ENCODE results near the gene ATP11A. TPM values are rescaled to one million over a fixed set of nuclear protein-coding genes. Genes with fewer than 3 reads are reported as not detected.

Gene ATP11A
- total RNA-seq, 2 donors from 2014 or later: 10.9 to 89.3 TPM

GRCh38 chr13:112831196-112831595 lies 141.4 kb downstream of the ATP11A start:
- Histone ChIP-seq H3K27me3 (replicated peaks; ENCODE audit: insufficient read depth) (no peaks in the 10 kb centered on the region), H3K27ac (no peak overlapping the region), H3K36me3 (no peaks in the 10 kb centered on the region), H3K9me3 (no peaks in the 10 kb centered on the region), H3K4me1 (replicated peaks) (no peaks in the 10 kb centered on the region), H3K4me3 (no peak overlapping the region)
- TF ChIP-seq POLR2A (IDR thresholded peaks at IDR 0.05) (no peak), CTCF (IDR thresholded peaks at IDR 0.05) (no peak), POLR2AphosphoS5 (IDR thresholded peaks at IDR 0.05) (no peak)
- WGBS: 95% methylated on average over 21 of the region's 21 CpGs
- no peak for DNase-seq (ENCODE audit: low spot score)
- intact Hi-C loops (cut with DNase I): no loop called here

- Histone ChIP-seq H3K27ac (no peak overlapping the region), H3K4me3 (no peak overlapping the region), H3K4me1 (replicated peaks) (no peaks in the 10 kb centered on the region), H3K27me3 (replicated peaks; ENCODE audit: insufficient read depth) (no peaks in the 10 kb centered on the region), H3K9me3 (no peaks in the 10 kb centered on the region), H3K36me3 (no peaks in the 10 kb centered on the region)
- 98% methylated on average over 13 of the region's 13 CpGs for WGBS
- intact Hi-C loops (cut with DNase I): no loop called here
- TF ChIP-seq POLR2AphosphoS5 (IDR thresholded peaks at IDR 0.05) (no peak), CTCF (IDR thresholded peaks at IDR 0.05) (no peak), POLR2A (IDR thresholded peaks at IDR 0.05) (no peak)
- no peak for DNase-seq (ENCODE audit: low spot score)
These were observed 142.0 kb downstream of the ATP11A start for GRCh38 chr13:112831801-112832200.

GRCh38 chr13:112832811-112833210 lies 143.0 kb downstream of the ATP11A start:
- H3K36me3 ChIP-seq: no peaks in the 10 kb centered on the region
- no peaks in the 10 kb centered on the region for H3K9me3 ChIP-seq
- 96% methylated on average over 23 of the region's 23 CpGs for WGBS
- DNase-seq (ENCODE audit: low spot score): no peak
- no peaks in the 10 kb centered on the region for H3K4me1 ChIP-seq (replicated peaks)
- H3K27me3 ChIP-seq (replicated peaks; ENCODE audit: insufficient read depth): no peaks in the 10 kb centered on the region
- H3K4me3 ChIP-seq: no peak overlapping the region
- TF ChIP-seq POLR2A (IDR thresholded peaks at IDR 0.05): no peak
- TF ChIP-seq CTCF (IDR thresholded peaks at IDR 0.05): no peak
- no peak for TF ChIP-seq POLR2AphosphoS5 (IDR thresholded peaks at IDR 0.05)
- H3K27ac ChIP-seq: no peak overlapping the region
- intact Hi-C loops (cut with DNase I): no loop called here

- intact Hi-C loops (cut with DNase I): no loop called here
- DNase-seq (ENCODE audit: low spot score): no peak
These were observed 143.9 kb downstream of the ATP11A start for GRCh38 chr13:112833551-112834257.

More at GRCh38 chr13:112833551-112834257, 143.9 kb downstream of the ATP11A start:
- no peaks in the 10 kb centered on the region for H3K4me1 ChIP-seq (replicated peaks)
- no peak overlapping the region for H3K4me3 ChIP-seq
- WGBS: 95% methylated on average over 25 of the region's 25 CpGs
- no peak overlapping the region for H3K27ac ChIP-seq
- H3K9me3 ChIP-seq: no peaks in the 10 kb centered on the region
- no peaks in the 10 kb centered on the region for H3K36me3 ChIP-seq
- no peaks in the 10 kb centered on the region for H3K27me3 ChIP-seq (replicated peaks; ENCODE audit: insufficient read depth)
- TF ChIP-seq POLR2AphosphoS5 (IDR thresholded peaks at IDR 0.05) (no peak), CTCF (IDR thresholded peaks at IDR 0.05) (no peak), POLR2A (IDR thresholded peaks at IDR 0.05) (no peak)
